8988T (cell line): ENCODE data around the gene GAD2.

Experiments
- DNase-seq: peaks from one replicate; pipeline ENCODE4 v3.0.0; 2011

GAD2 gene

GRCh38 chr10:26225322-26225721 is 8.7 kb downstream of the GAD2 start:
- no peak for DNase-seq

GRCh38 chr10:26227786-26228185 is 11.2 kb downstream of the GAD2 start:
- no peak for DNase-seq

GRCh38 chr10:26232174-26232573 is 15.6 kb downstream of the GAD2 start:
- DNase-seq = no peak

GRCh38 chr10:26235761-26236160 is 19.2 kb downstream of the GAD2 start:
- DNase-seq = no peak

- no peak for DNase-seq
These were observed 21.8 kb downstream of the GAD2 start for GRCh38 chr10:26238378-26238777.

- DNase-seq = no peak
These were observed 26.3 kb downstream of the GAD2 start for GRCh38 chr10:26242706-26243350.

- DNase-seq = no peak
These were observed 26.8 kb downstream of the GAD2 start for GRCh38 chr10:26243351-26243720.

GRCh38 chr10:26249681-26250080 is 33.1 kb downstream of the GAD2 start:
- DNase-seq = no peak

GRCh38 chr10:26251925-26252324 is 35.4 kb downstream of the GAD2 start:
- DNase-seq = no peak

GRCh38 chr10:26254616-26255015 is 38.0 kb downstream of the GAD2 start:
- no peak for DNase-seq

GRCh38 chr10:26259341-26259740 is 42.8 kb downstream of the GAD2 start:
- DNase-seq = no peak

GRCh38 chr10:26269754-26270153 is 53.2 kb downstream of the GAD2 start:
- DNase-seq = peak; percentile 23

GRCh38 chr10:26274391-26274790 is 57.8 kb downstream of the GAD2 start:
- DNase-seq = no peak

- DNase-seq = no peak
These were observed 61.7 kb downstream of the GAD2 start for GRCh38 chr10:26278295-26278694.

- DNase-seq = no peak
These were observed 73.7 kb downstream of the GAD2 start for GRCh38 chr10:26290236-26290635.

- no peak for DNase-seq
These were observed 75.3 kb downstream of the GAD2 start for GRCh38 chr10:26291721-26292480.

- DNase-seq = no peak
These were observed 79.8 kb downstream of the GAD2 start for GRCh38 chr10:26296360-26296759.

- DNase-seq = no peak
These were observed 83.4 kb downstream of the GAD2 start for GRCh38 chr10:26300001-26300400.

- no peak for DNase-seq
These were observed 86.8 kb downstream of the GAD2 start for GRCh38 chr10:26303366-26303765.

GRCh38 chr10:26310361-26310760 is 93.8 kb downstream of the GAD2 start:
- DNase-seq = no peak

GRCh38 chr10:26311383-26311940 is 94.9 kb downstream of the GAD2 start:
- DNase-seq = no peak

GRCh38 chr10:26314265-26315013 is 97.9 kb downstream of the GAD2 start:
- DNase-seq = no peak

- DNase-seq = no peak
These were observed 102.1 kb downstream of the GAD2 start for GRCh38 chr10:26318672-26319071.

- DNase-seq = no peak
These were observed 106.6 kb downstream of the GAD2 start for GRCh38 chr10:26323219-26323618.
